HCT116 (cell line): Measurements from ENCODE around the gene CNTN4.

Experiments used
- CTCF ChIP-seq, 3 experiments: fragments of 200-600 bp in 1 of 3; sonication (generic) in 1 of 3; IDR thresholded peaks in 2 of 3; conservative IDR thresholded peaks in 1 of 3; 2 replicates each; pipeline ENCODE4 v1.5.1; 2012 to 2017; ENCODE audit warnings: low read depth in 2 of 3, low read length in 2 of 3, antibody characterized with exemption in 1 of 3, borderline replicate concordance in 1 of 3, control low read depth in 1 of 3, mild to moderate bottlenecking in 1 of 3, mixed read lengths in 1 of 3, mixed run types in 1 of 3, moderate library complexity in 1 of 3; ENCODE audit not compliant: insufficient read depth in 1 of 3
- EZH2 ChIP-seq: fragments of 200-600 bp; sonication (generic); IDR thresholded peaks from 2 replicates; pipeline ENCODE4 v1.6.1; 2017; ENCODE audit warnings: antibody characterized with exemption, mixed run types
- SP1 ChIP-seq: IDR thresholded peaks from 2 replicates; pipeline ENCODE4 v1.6.1; 2012; ENCODE audit warnings: low read depth

- no peak for TF ChIP-seq EZH2
- TF ChIP-seq CTCF (IDR thresholded peaks at IDR 0.05 in 2 of 3, conservative IDR thresholded peaks at IDR 0.05 in 1 of 3; ENCODE audit: borderline replicate concordance in 1 of 3, insufficient read depth in 1 of 3, low read depth in 2 of 3, low read length in 2 of 3), result no peak
- no peak for TF ChIP-seq SP1
Observed at GRCh38 chr3:2568156-2568555, 469.5 kb downstream of the CNTN4 start.
